Measurements from ENCODE around the gene NHSL1. TPM values are rescaled to one million over a fixed set of nuclear protein-coding genes. Genes with fewer than 3 reads are reported as not detected.
A peak's percentile ranks its signal among the peaks of the same experiment; 100 is the strongest.

NHSL1 gene
- total and polyA plus RNA-seq, 9 of the 15 experiments (the other 6 are each of a cell fraction or from before 2014, with no cell fraction given), result 0.09 to 0.20 TPM; not detected in 7

- BruUV-seq (replicated peaks), result no TSS peak
- DNase-seq (ENCODE audit: extremely low read depth in 1 of 4, low spot score in 3 of 4), result peak in 1 of 4 experiments; percentile 8
- peaks cover 0 to 11% of the 10 kb centered on the region in 2 experiments; a peak in 2 of 5 replicates for H3K27me3 ChIP-seq (ENCODE audit: control insufficient read depth in 2 of 2, insufficient read depth in 2 of 2, low read length in 2 of 2)
- intact Hi-C loops (cut with micrococcal nuclease), result loop anchor here (5.0 kb wide), 1 partner anchor 93 kb away; no protein-coding TSS in a partner anchor
- no peak overlapping the region for H3K27ac ChIP-seq (ENCODE audit: extremely low read depth, low read depth, low read length)
- peak; percentile 69 for ATAC-seq
- H3K9me3 ChIP-seq (replicated peaks; ENCODE audit: control insufficient read depth, insufficient read depth, low read depth, low read length), result peaks cover 3% of the 10 kb centered on the region; the same call in 1 of the 2 replicates
- H3K4me1 ChIP-seq (replicated peaks in 1 of 2; ENCODE audit: control insufficient read depth in 2 of 2, insufficient read depth in 2 of 2, low read length in 2 of 2), result no peaks in the 10 kb centered on the region
- H3K79me2 ChIP-seq (ENCODE audit: control insufficient read depth, insufficient read depth, low read length), result no peaks in the 10 kb centered on the region
- in situ Hi-C loops (cut with MboI), result no loop called here
- no peak overlapping the region for H3K4me2 ChIP-seq (ENCODE audit: insufficient read depth, low read length)
- H3K4me3 ChIP-seq, result no peak overlapping the region
- no peak overlapping the region for H3K9ac ChIP-seq (ENCODE audit: insufficient read depth in 1 of 2, low read depth in 2 of 2, low read length in 2 of 2)
- H3K9me1 ChIP-seq (ENCODE audit: control insufficient read depth, insufficient read depth, low read length), result no peaks in the 10 kb centered on the region
- 2% methylated on average over 3 of the region's 3 CpGs for WGBS (ENCODE audit: insufficient coverage, low coverage, missing lambda C conversion rate)
- ChIA-PET CTCF (ENCODE audit: low intra/inter-chr PET ratio) (interaction anchor here (1.1 kb wide), 1 partner anchor 404 kb away, joined by 7 read pairs; no protein-coding TSS in a partner anchor), POLR2A (no interaction called here)
- no peaks in the 10 kb centered on the region for H3K36me3 ChIP-seq (ENCODE audit: control insufficient read depth, insufficient read depth, low read length)
- no peak overlapping the region for H2AFZ ChIP-seq (ENCODE audit: low read depth, low read length)
- no peaks in the 10 kb centered on the region for H4K20me1 ChIP-seq (replicated peaks; ENCODE audit: control insufficient read depth, insufficient read depth, low read length)
- TF ChIP-seq RAD21 (CRISPR knock-in tag; conservative IDR thresholded peaks at IDR 0.05 in 1 of 2, IDR thresholded peaks at IDR 0.05 in 1 of 2) (peak; percentile 5 to 20; a peak in 1 of 4 replicates), CTCF (IDR thresholded peaks at IDR 0.05 in 2 of 3, conservative IDR thresholded peaks at IDR 0.05 in 1 of 3; ENCODE audit: insufficient read depth in 2 of 3, low read depth in 1 of 3, low read length in 3 of 3) (peak in 2 of 3 experiments; percentile 28 to 47; a peak in 2 of 6 replicates)
- TF ChIP-seq, protein P1, sequence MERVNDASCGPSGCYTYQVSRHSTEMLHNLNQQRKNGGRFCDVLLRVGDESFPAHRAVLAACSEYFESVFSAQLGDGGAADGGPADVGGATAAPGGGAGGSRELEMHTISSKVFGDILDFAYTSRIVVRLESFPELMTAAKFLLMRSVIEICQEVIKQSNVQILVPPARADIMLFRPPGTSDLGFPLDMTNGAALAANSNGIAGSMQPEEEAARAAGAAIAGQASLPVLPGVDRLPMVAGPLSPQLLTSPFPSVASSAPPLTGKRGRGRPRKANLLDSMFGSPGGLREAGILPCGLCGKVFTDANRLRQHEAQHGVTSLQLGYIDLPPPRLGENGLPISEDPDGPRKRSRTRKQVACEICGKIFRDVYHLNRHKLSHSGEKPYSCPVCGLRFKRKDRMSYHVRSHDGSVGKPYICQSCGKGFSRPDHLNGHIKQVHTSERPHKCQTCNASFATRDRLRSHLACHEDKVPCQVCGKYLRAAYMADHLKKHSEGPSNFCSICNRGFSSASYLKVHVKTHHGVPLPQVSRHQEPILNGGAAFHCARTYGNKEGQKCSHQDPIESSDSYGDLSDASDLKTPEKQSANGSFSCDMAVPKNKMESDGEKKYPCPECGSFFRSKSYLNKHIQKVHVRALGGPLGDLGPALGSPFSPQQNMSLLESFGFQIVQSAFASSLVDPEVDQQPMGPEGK (CRISPR knock-in tag; IDR thresholded peaks at IDR 0.05; ENCODE audit: borderline replicate concordance), result no peak
- no peak for FAIRE-seq
These were observed 21.2 kb upstream of the NHSL1 start for GRCh38 chr6:138520463-138520862.

Measured in K562 (cell line).